ENCODE measurements around the gene FSD2.

FSD2 gene

GRCh38 chr15:82812994-82813393, 7.1 kb upstream of the FSD2 start:
- no peak for TF ChIP-seq CTCF (IDR thresholded peaks at IDR 0.05; ENCODE audit: low read length, missing control alignments)
- peak; percentile 11 for DNase-seq (ENCODE audit: low read depth)
- H3K4me3 ChIP-seq (replicated peaks; ENCODE audit: low read depth, low read length) = no peak overlapping the region

- H3K4me3 ChIP-seq (replicated peaks; ENCODE audit: low read depth, low read length) = peak overlapping the region; percentile 83
- DNase-seq (ENCODE audit: low read depth) = peak; percentile 10
These were observed 5.1 kb upstream of the FSD2 start for GRCh38 chr15:82810890-82811426.

GRCh38 chr15:82810061-82810889, 4.4 kb upstream of the FSD2 start:
- no peak for TF ChIP-seq CTCF (IDR thresholded peaks at IDR 0.05; ENCODE audit: low read length, missing control alignments)
- H3K4me3 ChIP-seq (replicated peaks; ENCODE audit: low read depth, low read length) = peak overlapping the region; percentile 83
- DNase-seq (ENCODE audit: low read depth) = peak; percentile 76

More at GRCh38 chr15:82810890-82811426, 5.1 kb upstream of the FSD2 start:
- no peak for TF ChIP-seq CTCF (IDR thresholded peaks at IDR 0.05; ENCODE audit: low read length, missing control alignments)

GRCh38 chr15:82809308-82810060, 3.6 kb upstream of the FSD2 start, which contains the start of gene WHAMM:
TSS of gene WHAMM (plus strand) at chr15:82809628. CDS start at chr15:82809727, 99 bp downstream.
- no peak for TF ChIP-seq CTCF (IDR thresholded peaks at IDR 0.05; ENCODE audit: low read length, missing control alignments)
- peak within 1 kb of the TSS; percentile 83 for H3K4me3 ChIP-seq (replicated peaks; ENCODE audit: low read depth, low read length)
- DNase-seq (ENCODE audit: low read depth) = peak; percentile 99

GRCh38 chr15:82808634-82809041, 2.8 kb upstream of the FSD2 start:
- TF ChIP-seq CTCF (IDR thresholded peaks at IDR 0.05; ENCODE audit: low read length, missing control alignments) = no peak
- H3K4me3 ChIP-seq (replicated peaks; ENCODE audit: low read depth, low read length) = no peak overlapping the region
- no peak for DNase-seq (ENCODE audit: low read depth)

- DNase-seq (ENCODE audit: low read depth) = no peak
- TF ChIP-seq CTCF (IDR thresholded peaks at IDR 0.05; ENCODE audit: low read length, missing control alignments) = no peak
- H3K4me3 ChIP-seq (replicated peaks; ENCODE audit: low read depth, low read length) = no peak overlapping the region
These were observed 2.2 kb upstream of the FSD2 start for GRCh38 chr15:82807920-82808633.
